H9 (cell line): ENCODE measurements around the gene RAB9A. TPM values are rescaled to one million over a fixed set of nuclear protein-coding genes. Genes with fewer than 3 reads are reported as not detected.
A peak's percentile ranks its signal among the peaks of the same experiment; 100 is the strongest.

Experiments
- DNase-seq: peaks from one replicate; pipeline ENCODE4 v3.0.0-alpha.2; 2017
- H2AFZ ChIP-seq: one replicate; pipeline ENCODE4 v1.6.1; 2013; ENCODE audit warnings: mild to moderate bottlenecking, low read length, control low read depth, moderate library complexity
- H2AK5ac ChIP-seq: 2 replicates; pipeline ENCODE4 v1.6.1; 2013; ENCODE audit warnings: low read length, control low read depth, mixed read lengths; ENCODE audit not compliant: insufficient read length
- H2BK120ac ChIP-seq: one replicate; pipeline ENCODE4 v1.6.1; 2013; ENCODE audit warnings: low read depth, mild to moderate bottlenecking, low read length, control low read depth, inconsistent platforms; ENCODE audit not compliant: poor library complexity, severe bottlenecking
- H2BK12ac ChIP-seq: 2 replicates; pipeline ENCODE4 v1.6.1; 2013; ENCODE audit warnings: low read length, control low read depth, mixed read lengths, low read depth; ENCODE audit not compliant: insufficient read length
- H2BK15ac ChIP-seq: 2 replicates; pipeline ENCODE4 v1.6.1; 2013; ENCODE audit warnings: low read depth, low read length, control low read depth
- H2BK20ac ChIP-seq: one replicate; pipeline ENCODE4 v1.6.1; 2013; ENCODE audit warnings: low read depth, mild to moderate bottlenecking, low read length, control low read depth, inconsistent platforms; ENCODE audit not compliant: poor library complexity, severe bottlenecking
- H2BK5ac ChIP-seq: 2 replicates; pipeline ENCODE4 v1.6.1; 2013; ENCODE audit warnings: low read length, control low read depth, mixed read lengths; ENCODE audit not compliant: insufficient read length
- H3K14ac ChIP-seq: 2 replicates; pipeline ENCODE4 v1.6.1; 2013; ENCODE audit warnings: low read length, control low read depth; ENCODE audit not compliant: insufficient read depth
- H3K18ac ChIP-seq: 2 replicates; pipeline ENCODE4 v1.6.1; 2013; ENCODE audit warnings: low read depth, mild to moderate bottlenecking, mixed read lengths, low read length, control low read depth; ENCODE audit not compliant: insufficient read length
- H3K23ac ChIP-seq: 2 replicates; pipeline ENCODE4 v1.6.1; 2013; ENCODE audit warnings: low read length, control low read depth, mixed read lengths, low read depth; ENCODE audit not compliant: insufficient read length
- H3K23me2 ChIP-seq: 2 replicates; pipeline ENCODE4 v1.6.1; 2013; ENCODE audit warnings: low read depth, mild to moderate bottlenecking, mixed read lengths, low read length, control low read depth; ENCODE audit not compliant: insufficient read length, poor library complexity, severe bottlenecking
- H3K27ac ChIP-seq: 2 replicates; pipeline ENCODE4 v1.5.1; 2013; ENCODE audit warnings: low read length, control low read depth, mixed read lengths, low read depth; ENCODE audit not compliant: insufficient read length
- H3K27me3 ChIP-seq: 2 replicates; pipeline ENCODE4 v1.6.1; 2013; ENCODE audit warnings: low read length, control low read depth, inconsistent platforms; ENCODE audit not compliant: insufficient read depth
- H3K4ac ChIP-seq: 2 replicates; pipeline ENCODE4 v1.6.1; 2013; ENCODE audit warnings: low read depth, mild to moderate bottlenecking, control low read depth, inconsistent platforms, low read length, moderate library complexity
- H3K4me1 ChIP-seq: 2 replicates; pipeline ENCODE4 v1.6.1; 2013; ENCODE audit warnings: low read length, control low read depth, inconsistent platforms; ENCODE audit not compliant: insufficient read depth
- H3K4me2 ChIP-seq: 2 replicates; pipeline ENCODE4 v1.6.1; 2013; ENCODE audit warnings: low read length, control low read depth, mixed read lengths; ENCODE audit not compliant: insufficient read length, insufficient read depth
- H3K56ac ChIP-seq: 2 replicates; pipeline ENCODE4 v1.6.1; 2013; ENCODE audit warnings: low read depth, mild to moderate bottlenecking, mixed read lengths, low read length, control low read depth; ENCODE audit not compliant: insufficient read length
- H3K79me1 ChIP-seq: 2 replicates; pipeline ENCODE4 v1.6.1; 2013; ENCODE audit warnings: low read depth, mild to moderate bottlenecking, moderate library complexity, low read length, control low read depth, inconsistent platforms; ENCODE audit not compliant: insufficient read depth, poor library complexity, severe bottlenecking
- H3K79me2 ChIP-seq: 2 replicates; pipeline ENCODE4 v1.6.1; 2013; ENCODE audit warnings: low read length, control low read depth, inconsistent platforms; ENCODE audit not compliant: insufficient read depth
- H3K9ac ChIP-seq: 2 replicates; pipeline ENCODE4 v1.6.1; 2013; ENCODE audit warnings: low read length, control low read depth, mixed read lengths; ENCODE audit not compliant: insufficient read length; ENCODE audit errors: extremely low read depth
- H3K9me3 ChIP-seq: one replicate; pipeline ENCODE4 v1.6.1; 2013; ENCODE audit warnings: low read depth, low read length, inconsistent platforms; ENCODE audit not compliant: control insufficient read depth
- H3T11ph ChIP-seq: one replicate; pipeline ENCODE4 v1.6.1; 2013; ENCODE audit warnings: mild to moderate bottlenecking, low read length, control low read depth, inconsistent platforms
- H4K20me1 ChIP-seq: one replicate; pipeline ENCODE4 v1.6.1; 2013; ENCODE audit not compliant: control insufficient read depth, insufficient read length, insufficient read depth
- H4K5ac ChIP-seq: 2 replicates; pipeline ENCODE4 v1.6.1; 2013; ENCODE audit warnings: low read depth, mild to moderate bottlenecking, mixed read lengths, low read length, control low read depth; ENCODE audit not compliant: insufficient read length
- H4K8ac ChIP-seq: replicated peaks from 2 replicates; pipeline ENCODE4 v1.6.1; 2013; ENCODE audit warnings: low read length, control low read depth, mixed read lengths, low read depth; ENCODE audit not compliant: insufficient read length
- H4K91ac ChIP-seq: 2 replicates; pipeline ENCODE4 v1.6.1; 2013; ENCODE audit warnings: low read depth, mild to moderate bottlenecking, moderate library complexity, mixed read lengths, low read length, control low read depth; ENCODE audit not compliant: insufficient read length
- H3K27ac Mint-ChIP-seq, 3 experiments: 2 replicates in 2 of 3; 3 replicates in 1 of 3; pipeline ENCODE4 v1.8.0; 2020 to 2021; ENCODE audit warnings: mixed read lengths in 3 of 3, mild to moderate bottlenecking in 1 of 3, moderate library complexity in 1 of 3
- H3K27me3 Mint-ChIP-seq: 2 replicates; pipeline ENCODE4 v1.8.0; 2021; ENCODE audit warnings: low read depth, mild to moderate bottlenecking, moderate library complexity, mixed read lengths
- H3K36me3 Mint-ChIP-seq, 3 experiments: 2 replicates in 2 of 3; 3 replicates in 1 of 3; pipeline ENCODE4 v1.8.0; 2020 to 2021; ENCODE audit warnings: low read depth in 3 of 3, mixed read lengths in 3 of 3; ENCODE audit not compliant: insufficient read depth in 1 of 3
- H3K4me1 Mint-ChIP-seq, 2 experiments: 2 replicates each; pipeline ENCODE4 v1.8.0; 2020; ENCODE audit warnings: mixed read lengths in 2 of 2
- H3K4me3 Mint-ChIP-seq, 2 experiments: 2 replicates in 1 of 2; 3 replicates in 1 of 2; pipeline ENCODE4 v1.8.0; 2020 to 2021; ENCODE audit warnings: mild to moderate bottlenecking in 2 of 2, mixed read lengths in 2 of 2, moderate library complexity in 1 of 2
- H3K9me3 Mint-ChIP-seq, 2 experiments: 2 replicates in 1 of 2; 3 replicates in 1 of 2; pipeline ENCODE4 v1.8.0; 2020; ENCODE audit warnings: mild to moderate bottlenecking in 2 of 2, mixed read lengths in 2 of 2, moderate library complexity in 1 of 2
- total RNA-seq: library from RNA; stranded (reverse); gene quantifications from 2 replicates; pipeline ENCODE4 v1.2.1, GENCODE V29; 2021
- TF ChIP-seq, protein P1 (sequence below): fragments of 200-600 bp; sonication (generic); conservative IDR thresholded peaks from 3 replicates; pipeline ENCODE4 v1.8.0; 2021; ENCODE audit warnings: antibody characterized with exemption, mild to moderate bottlenecking

Gene RAB9A
- total RNA-seq, 1 experiment from 2014 or later: 21.3 TPM

GRCh38 chrX:13750204-13750603 is 61.3 kb downstream of the RAB9A start:
- H3K4me1 ChIP-seq: no peaks in the 10 kb centered on the region
- 0 out of 2 replicates have a peak, but pooled peaks cover 2% of the 10 kb centered on the region for H3K79me2 ChIP-seq
- Mint-ChIP-seq H3K4me3 (no peak overlapping the region), H3K36me3 (peaks cover 9 to 68% (median 41%) of the 10 kb centered on the region in 3 experiments; a peak in 6 of 7 replicates), H3K4me1 (no peaks in the 10 kb centered on the region), H3K27ac (peak overlapping the region in 1 of 3 experiments; percentile 70; a peak in 1 of 7 replicates), H3K27me3 (no peaks in the 10 kb centered on the region), H3K9me3 (peaks cover 20 to 38% of the 10 kb centered on the region in 2 experiments)
- H3K14ac ChIP-seq: no peak overlapping the region
- H4K91ac ChIP-seq: no peak overlapping the region
- H4K5ac ChIP-seq: no peak overlapping the region
- no peak overlapping the region for H3K27ac ChIP-seq
- no peaks in the 10 kb centered on the region for H3K23me2 ChIP-seq
- no peak overlapping the region for H2BK120ac ChIP-seq
- no peaks in the 10 kb centered on the region for H3K79me1 ChIP-seq
- no peak overlapping the region for H3T11ph ChIP-seq
- H4K20me1 ChIP-seq: no peaks in the 10 kb centered on the region
- no peak overlapping the region for H3K56ac ChIP-seq
- H3K9me3 ChIP-seq: no peaks in the 10 kb centered on the region
- H2AK5ac ChIP-seq: no peak overlapping the region
- no peak overlapping the region for H3K4me2 ChIP-seq
- H2BK12ac ChIP-seq: no peak overlapping the region
- no peak for DNase-seq
- H3K9ac ChIP-seq: no peak overlapping the region
- no peak overlapping the region for H2BK5ac ChIP-seq
- H2BK15ac ChIP-seq: no peak overlapping the region
- TF ChIP-seq, protein P1, sequence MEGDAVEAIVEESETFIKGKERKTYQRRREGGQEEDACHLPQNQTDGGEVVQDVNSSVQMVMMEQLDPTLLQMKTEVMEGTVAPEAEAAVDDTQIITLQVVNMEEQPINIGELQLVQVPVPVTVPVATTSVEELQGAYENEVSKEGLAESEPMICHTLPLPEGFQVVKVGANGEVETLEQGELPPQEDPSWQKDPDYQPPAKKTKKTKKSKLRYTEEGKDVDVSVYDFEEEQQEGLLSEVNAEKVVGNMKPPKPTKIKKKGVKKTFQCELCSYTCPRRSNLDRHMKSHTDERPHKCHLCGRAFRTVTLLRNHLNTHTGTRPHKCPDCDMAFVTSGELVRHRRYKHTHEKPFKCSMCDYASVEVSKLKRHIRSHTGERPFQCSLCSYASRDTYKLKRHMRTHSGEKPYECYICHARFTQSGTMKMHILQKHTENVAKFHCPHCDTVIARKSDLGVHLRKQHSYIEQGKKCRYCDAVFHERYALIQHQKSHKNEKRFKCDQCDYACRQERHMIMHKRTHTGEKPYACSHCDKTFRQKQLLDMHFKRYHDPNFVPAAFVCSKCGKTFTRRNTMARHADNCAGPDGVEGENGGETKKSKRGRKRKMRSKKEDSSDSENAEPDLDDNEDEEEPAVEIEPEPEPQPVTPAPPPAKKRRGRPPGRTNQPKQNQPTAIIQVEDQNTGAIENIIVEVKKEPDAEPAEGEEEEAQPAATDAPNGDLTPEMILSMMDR: peak; percentile 71
- no peaks in the 10 kb centered on the region for H3K27me3 ChIP-seq
- no peak overlapping the region for H3K18ac ChIP-seq
- no peak overlapping the region for H2BK20ac ChIP-seq
- no peak overlapping the region for H2AFZ ChIP-seq
- no peak overlapping the region for H4K8ac ChIP-seq
- no peak overlapping the region for H3K23ac ChIP-seq
- no peak overlapping the region for H3K4ac ChIP-seq
